GM19395 (cell line): ENCODE data around the gene PUM1.

ENCODE experiments used
- ATAC-seq: cut with Tn5 transposase; IDR thresholded peaks from one replicate; pipeline ENCODE4 v1.9.1; 2021; ENCODE audit warnings: mild to moderate bottlenecking, moderate library complexity; ENCODE audit not compliant: unreplicated experiment

The PUM1 gene

DNA sequence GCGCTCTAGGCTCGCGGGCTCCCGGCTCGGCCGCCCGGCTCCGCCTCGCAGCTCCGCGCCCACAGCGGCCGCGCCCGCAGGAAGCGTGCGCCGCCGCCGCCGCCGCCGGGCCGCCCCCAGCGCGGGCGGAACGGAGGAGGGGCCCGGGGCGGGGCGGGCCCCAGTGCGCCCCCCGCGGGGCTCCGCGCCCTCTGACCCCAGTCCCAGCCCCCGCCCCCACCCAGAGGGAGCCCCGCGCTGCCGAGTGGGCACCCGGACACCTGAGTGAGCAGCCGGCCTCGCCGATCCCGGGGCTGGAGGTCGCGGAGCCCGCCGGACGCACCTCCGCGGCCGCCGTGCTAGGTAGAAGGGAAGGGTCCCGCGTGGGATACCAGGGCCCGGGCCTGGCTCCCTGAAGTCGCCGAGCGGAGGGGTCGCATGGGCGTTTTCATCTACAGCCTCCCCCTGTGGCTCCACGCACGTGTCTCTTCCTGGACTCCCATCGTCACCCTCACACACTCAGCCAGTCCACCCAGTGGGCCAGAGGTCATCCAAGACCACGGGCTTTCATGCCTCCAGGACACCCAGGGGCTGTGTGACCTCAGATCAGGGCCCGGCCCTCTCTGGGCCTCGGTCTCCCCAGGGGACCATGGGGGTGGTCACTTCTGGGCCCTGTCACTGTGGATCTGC, 156.7 kb downstream of the PUM1 start, which contains the start of gene SDC3:
Gene SDC3 (minus strand): TSS at position 63 of the 669 bp plus-strand sequence. CDS start 172 bp downstream, outside the sequence.
- ATAC-seq = no peak

DNA sequence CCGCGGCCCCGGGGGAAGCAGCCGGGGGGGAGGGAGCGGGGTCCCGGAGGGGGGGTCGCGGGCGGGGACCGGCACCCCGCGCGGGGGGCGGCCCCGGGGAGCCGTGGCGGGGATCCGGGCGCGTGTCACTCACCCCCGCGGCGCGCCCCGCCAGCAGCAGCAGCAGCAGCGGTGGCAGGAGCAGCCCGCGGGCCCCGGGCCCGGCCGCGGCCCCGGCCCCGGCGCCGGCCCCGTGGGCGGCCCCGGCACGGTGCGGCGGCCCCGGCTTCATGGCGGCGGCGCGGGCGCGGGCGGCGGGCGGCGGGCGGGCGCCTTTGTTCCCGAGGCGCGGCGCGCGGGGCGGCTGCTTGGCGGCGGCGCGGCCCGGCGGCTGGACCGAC, 157.2 kb downstream of the PUM1 start:
- ATAC-seq = no peak

DNA sequence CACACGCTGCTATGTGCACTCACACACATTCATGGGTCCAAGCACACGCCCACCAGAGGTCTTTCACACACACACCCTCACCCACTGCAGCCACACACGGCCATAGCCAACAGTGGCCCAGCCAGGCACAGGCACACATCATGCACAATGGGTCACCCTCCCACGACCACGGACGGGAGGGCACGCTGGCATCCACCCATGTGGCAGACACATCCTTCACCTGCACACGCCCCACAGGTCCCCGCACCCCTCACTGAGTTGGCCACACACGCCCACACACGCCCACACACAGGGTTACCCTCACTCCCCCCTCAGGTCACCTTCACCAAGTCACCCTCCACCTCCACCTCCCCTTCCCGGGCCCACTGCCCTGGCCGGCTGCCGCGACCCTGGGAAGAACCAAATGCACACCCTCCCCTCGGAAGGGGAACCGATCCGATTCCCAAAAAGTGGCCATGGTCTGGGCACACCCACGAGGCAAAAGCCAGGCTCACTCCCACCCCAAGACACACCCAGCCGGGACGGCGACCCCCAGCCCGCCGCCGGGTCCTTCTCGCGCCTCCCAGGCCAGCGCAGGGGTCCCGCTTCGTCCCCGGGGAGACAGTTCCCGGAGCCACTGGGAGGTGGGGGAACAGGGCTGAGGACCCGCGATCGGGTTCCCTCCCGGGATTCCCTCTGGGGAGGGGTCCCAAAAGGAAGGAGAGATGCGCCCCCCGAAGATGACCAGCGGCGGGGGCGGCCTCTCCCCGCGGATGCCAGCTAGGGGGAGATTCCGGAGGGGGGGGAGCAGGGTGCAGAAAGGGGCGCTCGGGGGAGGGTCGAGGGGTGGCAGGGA, 157.8 kb downstream of the PUM1 start:
- ATAC-seq = no peak

DNA sequence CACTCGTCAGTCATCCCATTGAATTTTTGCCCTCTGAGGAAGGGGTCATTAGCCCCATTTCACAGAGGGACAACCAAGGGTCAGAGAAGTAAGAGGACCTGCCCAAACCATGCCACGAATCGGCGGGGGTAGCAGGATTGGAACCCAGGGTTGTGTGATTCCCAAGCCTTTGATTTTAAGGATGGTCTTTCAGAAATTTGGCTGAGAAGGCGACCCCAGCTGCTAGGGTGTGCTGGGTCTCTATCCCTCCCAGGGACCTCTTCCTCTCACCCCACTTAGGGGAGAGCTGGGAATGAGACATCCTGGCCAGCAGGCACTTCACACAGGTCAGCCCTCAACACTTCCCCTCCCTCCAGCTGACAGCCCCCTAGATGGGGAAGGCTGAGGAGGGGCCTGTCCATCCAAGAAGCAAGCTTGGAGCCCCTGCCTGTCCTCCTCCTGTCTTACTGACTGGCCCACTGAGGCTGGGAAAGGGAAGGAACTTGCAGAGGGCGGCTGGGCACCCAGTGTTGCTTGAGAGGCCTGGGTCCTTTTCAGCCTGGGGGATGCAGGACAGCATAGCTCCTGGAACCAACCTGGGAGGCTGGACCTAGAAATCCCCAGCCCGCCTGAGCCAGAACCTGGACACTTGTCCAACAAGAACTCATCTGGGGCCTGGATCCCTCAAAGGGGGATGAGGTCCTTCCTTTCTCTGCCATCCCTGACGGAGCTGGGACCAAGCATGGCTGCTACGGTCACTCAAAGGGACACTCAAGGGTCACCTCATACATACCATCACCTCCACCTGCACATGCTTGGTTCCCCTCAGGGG, 158.7 kb downstream of the PUM1 start:
- no peak for ATAC-seq

DNA sequence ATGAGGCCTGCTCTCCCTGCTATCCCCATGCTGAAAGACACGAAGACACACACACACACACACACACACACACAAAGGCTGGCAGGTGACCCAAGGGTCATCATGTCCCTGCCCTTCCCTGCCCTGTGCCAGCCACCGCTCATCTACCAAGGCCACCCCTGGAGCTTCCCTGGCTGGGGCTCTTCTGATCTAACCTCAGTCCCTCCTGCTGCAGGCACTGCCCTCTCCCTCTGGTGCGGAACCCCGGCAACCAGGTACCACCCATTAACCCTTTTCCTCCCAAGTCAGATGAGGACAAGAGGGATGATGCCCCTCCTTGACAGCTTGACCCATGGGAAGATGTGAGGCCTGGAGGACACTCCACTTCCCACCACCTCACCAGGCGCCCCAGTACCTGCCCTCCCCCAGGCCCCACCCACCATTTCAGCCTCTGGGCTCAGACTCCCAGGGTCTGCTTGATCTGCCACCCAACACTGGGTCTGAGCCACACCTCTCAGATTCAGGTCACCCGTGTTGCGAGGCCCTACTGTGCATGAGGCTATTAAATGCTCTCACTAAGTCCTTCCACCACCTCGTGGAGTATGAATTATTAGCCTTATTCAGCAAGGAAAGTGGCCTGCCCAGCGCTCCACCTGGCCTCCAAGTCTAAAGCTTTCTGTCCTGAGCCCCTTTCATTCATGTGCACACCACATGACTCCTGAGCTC, 159.4 kb downstream of the PUM1 start:
- no peak for ATAC-seq

DNA sequence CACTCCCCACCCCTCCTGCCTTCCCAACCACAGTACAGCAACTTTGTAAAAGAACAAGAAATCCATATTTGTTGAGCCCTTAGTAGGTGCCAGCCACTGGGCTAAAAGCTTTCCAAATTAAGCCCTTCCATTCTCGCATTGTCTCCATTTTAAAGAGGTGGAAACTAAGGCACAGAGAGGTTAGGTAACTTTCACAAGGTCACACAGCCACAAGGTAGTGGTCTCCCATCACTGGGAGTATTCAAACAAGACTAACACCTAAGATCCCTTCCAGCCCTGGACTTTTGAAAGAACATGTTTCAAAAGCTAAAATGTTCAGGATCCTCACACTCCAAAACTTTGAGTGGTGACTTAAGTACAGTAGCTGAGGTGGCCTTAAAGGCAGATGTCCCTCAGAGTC, 160.1 kb downstream of the PUM1 start:
- no peak for ATAC-seq

DNA sequence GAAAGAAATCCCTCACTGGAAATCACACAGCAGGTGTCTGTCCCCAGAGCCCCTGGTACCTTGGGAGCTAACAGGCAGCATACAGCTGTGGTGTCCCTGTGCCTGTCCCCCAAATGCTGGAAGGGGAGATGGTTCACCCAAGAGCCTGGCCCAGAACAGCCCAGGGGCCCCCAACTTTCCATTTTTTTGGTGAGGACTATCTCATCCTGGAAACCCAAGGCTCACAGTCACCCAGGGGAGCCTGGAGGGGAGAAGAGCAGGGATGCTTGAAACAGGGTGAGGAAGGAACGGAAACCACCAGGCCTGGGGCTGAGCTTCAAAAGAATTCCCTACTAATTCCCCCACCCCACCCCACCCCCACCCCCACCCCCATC, 160.6 kb downstream of the PUM1 start:
- no peak for ATAC-seq

DNA sequence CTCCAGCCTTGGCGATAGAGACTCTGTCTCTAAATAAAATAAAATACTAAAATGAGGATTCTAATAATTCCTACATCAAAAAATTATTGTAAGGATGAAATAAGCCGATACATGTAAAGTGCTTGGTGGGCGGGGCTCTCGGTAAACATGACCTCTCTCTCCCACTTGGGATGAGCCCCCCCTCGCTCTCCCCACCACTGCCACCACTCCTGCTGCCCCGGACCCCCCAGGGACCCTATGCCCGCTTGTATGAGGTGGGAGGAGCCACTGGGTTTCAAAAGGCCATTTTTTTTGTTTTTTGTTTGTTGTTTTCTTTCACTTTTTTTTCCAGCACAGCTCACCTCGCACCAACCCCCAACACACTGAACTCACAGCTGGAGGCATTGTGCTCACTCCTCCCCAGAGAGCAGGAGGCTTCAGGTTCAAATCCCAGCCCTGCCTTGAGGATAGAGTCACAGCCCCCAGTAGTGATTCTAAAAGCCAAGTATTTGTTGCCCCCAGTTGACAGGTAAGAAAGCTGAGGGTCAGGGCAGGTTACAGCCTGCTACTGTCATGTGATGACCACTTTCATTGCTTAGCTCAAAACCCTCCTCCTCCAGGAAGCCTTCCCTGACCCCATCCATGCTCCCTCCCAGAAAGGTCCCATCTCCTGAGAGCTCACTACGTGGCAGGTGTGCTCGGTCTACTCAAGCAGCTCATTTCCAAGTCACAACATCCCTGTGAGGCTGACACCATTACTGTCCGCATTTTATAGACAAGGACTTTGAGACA, 161.1 kb downstream of the PUM1 start:
- no peak for ATAC-seq

DNA sequence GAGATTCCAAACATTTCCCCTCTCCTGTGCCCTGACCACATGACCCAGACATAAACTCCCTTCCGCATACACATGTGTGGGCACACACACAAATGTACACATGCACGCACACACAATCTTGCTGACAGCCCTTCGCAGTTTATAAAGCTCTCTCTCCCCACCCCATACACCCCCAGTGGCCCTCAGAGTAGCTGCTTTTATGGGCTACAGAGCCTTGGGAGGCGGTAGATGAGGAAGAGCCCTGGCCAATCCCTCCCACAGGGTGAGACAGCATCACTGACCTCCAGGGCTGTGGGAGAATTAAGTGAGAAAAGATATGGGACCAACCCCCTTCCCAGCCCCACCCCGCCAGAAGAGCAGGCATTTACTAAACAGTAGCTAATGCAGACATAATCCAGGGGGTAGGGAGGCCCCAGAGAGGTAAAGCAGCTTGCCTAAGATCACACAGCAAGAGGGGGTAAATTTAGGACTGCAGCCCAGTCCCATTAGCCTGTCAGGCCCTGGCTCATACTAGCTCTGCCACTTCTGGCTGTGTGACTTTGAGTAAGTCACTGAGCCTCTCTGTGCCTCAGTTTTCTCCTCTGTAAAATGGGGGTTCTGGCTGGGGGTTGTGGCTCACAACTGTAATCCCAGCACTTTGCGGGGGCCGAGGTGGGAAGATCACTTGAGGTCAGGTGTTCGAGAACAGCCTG, 162.0 kb downstream of the PUM1 start:
- no peak for ATAC-seq

DNA sequence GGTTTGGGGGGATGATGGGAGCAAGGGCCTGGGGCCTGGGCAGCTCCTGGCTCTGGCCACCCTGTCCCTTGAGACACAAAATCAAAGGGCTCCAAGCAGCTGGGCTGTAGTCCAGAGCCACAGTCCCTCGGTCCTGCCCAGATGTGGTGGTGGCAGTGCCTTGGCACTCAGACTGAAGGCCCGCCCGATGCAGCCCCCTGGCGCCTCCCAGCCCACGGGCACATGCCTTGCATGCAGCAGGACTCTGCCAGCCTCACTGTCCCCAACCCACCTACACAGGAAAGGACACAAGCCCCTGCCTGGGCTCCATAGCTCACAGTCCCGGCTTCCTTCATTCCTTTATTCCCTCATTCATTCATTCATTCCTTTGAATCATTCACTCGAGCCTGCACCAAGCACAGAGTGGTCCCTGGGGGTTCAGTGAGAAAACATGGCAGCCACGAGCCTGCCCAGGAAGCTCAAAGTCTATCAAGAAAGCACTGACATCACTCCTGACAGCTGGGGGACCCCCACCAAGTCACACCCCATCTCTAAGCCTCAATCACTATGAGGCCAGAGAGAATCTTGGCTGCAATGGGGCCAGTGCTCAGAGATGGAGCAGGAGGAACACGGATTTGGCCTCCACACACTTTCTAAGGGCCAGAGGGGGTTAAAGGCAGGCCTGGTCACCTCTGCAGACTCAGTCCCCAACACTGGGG, 162.8 kb downstream of the PUM1 start:
- no peak for ATAC-seq

DNA sequence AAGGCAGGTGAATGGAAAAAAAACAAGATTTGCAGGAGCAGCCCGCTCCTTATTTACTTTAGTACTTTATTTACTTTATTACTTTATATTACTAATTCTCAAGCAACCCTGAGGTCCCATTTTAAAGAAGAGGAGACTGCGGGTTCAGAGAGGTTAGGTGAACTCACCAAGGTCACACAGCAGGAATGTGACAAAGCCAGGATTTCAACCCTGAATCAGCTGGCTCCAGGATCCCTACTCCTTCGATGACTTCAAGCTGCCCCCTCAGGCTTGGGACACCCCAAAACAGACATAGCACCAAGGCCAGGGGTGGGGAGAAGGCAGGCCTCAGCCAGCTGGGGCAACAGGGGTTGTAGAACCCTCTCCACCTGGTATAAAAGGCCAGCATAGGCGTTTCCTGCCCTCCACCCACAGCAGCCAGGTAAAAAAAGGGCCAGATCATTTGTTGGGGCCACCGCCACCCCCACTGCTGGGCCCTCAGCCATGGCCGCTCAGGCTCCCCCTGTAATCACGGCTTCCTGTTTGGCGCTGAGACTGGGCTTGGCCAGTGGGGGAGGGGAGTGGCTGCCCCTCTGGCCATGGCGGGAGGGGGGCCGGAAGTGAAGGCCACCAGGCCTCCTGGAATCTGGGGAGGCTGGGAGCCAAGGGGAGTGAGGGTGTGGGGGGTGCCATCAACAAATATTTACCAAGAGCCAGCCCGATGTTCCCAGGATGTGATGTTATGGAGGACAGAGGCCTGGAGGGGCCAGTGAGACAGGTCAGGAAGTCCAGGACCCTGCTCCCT, 163.5 kb downstream of the PUM1 start:
- no peak for ATAC-seq

DNA sequence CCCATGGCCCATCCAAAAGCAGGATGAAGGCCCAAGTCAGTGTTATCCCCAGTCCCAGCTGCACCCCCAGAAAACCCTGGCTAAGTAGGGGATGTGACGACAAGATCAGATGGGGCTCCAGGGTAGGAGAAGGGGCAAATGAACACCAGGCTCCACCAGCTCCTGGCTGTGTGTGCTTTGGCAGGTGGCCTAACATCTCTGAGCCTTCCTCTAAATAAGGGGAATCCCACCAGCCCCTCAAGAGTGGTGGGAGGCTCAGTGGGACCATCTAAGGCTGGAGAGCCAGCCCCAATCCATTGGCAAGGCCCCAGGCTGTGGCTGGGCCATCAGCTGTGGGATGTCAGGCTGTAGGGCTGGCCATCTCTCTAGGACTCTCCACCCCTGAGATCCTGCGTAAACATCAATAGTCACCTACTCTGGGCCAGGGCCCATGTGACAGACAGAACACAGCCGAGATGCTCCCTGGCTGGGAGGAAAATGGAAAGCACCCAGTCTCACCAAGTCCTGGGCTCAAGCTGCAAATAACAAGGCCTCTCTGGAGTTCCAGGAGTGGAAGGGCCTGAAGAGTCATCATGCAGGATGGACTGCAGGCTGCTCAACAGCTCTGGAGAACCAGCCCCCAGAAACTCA, 164.5 kb downstream of the PUM1 start:
- no peak for ATAC-seq

DNA sequence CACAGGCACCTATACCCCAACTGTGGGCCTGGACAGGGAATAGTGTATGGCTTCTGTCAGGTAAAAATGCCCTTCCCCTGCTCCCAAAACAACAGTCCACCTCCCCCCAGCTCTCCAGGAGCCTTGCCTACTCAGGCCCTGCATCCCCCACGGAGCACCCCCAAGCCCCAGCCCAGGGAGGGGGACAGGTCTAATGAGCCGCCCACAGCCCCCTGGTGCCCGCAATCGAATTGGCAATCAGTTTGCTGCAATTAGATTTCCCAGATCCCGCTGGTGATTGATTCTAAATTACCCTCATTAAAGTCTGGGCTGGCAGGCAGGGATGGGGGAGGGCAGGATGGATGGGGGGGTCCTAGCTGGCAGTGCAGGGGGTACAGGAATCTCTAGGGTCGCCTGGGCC, 165.0 kb downstream of the PUM1 start:
- ATAC-seq = no peak

DNA sequence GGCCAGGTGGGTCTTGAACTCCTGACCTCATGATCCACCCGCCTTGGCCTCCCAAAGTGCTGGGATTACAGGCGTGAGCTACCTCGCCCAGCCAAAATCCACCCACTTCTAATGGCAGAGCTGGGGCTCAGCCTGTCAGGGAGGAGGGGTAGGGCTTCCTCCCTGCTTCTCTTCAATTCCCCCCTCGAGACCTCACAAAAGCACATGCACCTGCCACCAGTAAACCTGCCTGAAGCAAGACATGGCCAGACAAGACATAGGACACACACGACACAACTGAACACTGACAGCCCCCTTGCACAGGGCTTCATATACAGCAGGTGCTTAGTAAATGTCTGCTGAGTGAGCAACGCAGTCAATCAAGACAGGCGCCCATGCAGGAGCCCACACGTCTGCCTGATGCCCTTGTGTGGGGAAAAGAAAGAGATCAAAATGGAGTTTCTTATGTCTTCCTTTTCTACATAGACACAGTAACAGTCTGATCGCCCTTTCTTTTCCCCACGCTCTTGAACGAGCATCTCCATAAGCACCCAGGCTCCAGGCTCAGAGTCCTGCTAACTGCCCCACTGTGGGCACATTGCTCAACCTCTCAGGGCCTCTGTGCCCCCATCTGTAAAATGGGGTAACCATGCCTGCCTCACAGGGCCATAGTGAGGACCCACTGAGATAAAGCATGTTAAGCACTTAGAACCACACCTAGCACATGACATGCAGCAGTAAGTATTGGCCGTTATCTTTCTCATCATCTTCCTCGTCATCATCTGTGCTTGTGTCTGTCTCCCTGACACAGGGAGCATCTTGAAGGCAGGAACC, 165.7 kb downstream of the PUM1 start:
- no peak for ATAC-seq

DNA sequence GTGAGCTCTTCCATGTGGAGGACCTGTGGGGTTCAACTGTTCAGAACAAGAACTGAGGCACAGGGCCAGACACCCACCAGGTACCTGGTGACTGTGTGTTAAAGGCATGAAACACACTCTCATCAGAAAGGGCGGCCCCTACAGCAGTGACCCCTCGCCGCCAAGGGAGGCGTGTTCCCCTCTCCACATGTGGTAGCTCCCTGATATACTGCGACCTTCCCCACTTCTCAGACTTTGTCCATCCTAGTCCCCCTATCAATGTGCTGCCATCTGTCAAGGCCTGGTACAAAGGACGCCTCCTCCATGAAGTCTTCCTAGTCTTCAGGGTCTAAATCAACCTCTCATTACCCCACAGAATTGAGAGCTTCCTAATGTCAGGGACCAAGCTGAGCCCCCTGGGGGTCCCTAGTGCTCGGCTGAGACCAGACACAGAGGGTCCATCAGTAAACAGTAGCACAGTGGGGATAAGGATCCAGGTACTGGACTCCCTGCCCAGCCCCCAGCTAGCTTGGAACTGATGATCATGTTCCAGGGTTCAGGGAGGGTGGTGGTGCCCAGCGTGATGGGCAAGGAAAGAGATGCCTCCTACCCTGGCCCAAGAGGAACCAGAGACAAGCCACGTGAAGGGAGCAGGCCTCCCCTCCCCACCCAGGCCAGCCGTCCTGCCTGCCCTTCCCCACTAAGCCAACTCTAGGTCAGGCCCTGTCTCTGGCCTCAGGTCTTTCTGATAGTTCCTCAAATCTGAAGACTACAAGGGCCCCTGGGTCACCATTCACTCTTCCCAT, 167.3 kb downstream of the PUM1 start:
- no peak for ATAC-seq

DNA sequence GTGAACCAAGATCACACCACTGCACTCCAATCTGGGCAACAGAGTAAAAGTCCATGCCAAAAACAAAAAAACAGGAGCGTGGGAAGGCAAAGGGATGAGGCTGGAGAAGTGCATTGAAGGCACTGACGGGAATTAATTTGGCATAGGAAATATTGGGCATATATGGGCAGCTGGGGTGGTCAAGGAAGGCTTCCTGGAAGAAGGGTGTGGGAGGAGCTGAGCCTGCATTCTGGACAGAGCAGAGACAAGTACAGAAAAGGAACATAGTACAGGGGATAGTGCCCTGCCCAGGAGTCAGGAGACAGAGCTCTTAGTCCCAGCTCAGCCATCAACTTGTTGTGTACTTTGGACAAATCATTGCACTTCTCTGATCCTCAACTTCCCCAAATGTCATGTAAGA, 168.6 kb downstream of the PUM1 start:
- ATAC-seq = no peak
